ENCODE data around the gene TRIM2. TPM values are rescaled to one million over a fixed set of nuclear protein-coding genes. Genes with fewer than 3 reads are reported as not detected.

Gene TRIM2
- total RNA-seq: 35.1 and 38.0 TPM in 2 replicates

- peak; percentile 82 for DNase-seq (ENCODE audit: low read depth)
- H3K4me3 ChIP-seq (ENCODE audit: low read depth, low read length): peak within 1 kb of the TSS; percentile 29
- no peak for TF ChIP-seq CTCF (IDR thresholded peaks at IDR 0.05; ENCODE audit: insufficient read depth, low read depth, low read length)
Observed at GRCh38 chr4:153204247-153204671, at the start of gene TRIM2. TSS of gene TRIM2 (plus strand) at chr4:153204443. CDS start at chr4:153204531, 88 bp downstream.

GRCh38 chr4:153155686-153156085 is 48.6 kb upstream of the TRIM2 start:
- no peak overlapping the region for H3K4me3 ChIP-seq (ENCODE audit: low read depth, low read length)
- no peak for DNase-seq (ENCODE audit: low read depth)
- TF ChIP-seq CTCF (IDR thresholded peaks at IDR 0.05; ENCODE audit: insufficient read depth, low read depth, low read length): no peak

DNA sequence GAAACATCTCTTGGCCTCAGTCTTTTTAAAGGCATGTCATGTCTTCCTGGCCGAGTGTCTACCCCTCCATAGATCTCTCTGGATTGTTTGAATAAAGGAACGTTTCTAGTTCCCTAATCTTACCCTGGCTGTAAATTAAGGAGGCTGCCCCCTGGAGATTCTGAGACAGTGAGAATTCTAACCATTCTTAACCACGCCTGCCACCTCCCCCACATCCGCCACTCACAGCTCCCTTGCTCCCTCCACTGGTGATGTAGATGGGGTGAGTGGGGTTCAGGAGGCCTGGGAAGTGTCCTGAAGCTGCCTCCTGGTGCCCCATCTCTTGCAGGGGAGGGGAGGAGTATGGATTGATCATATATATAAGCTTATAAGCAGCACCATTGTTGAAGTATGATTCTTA is 48.0 kb upstream of the TRIM2 start:
- TF ChIP-seq CTCF (IDR thresholded peaks at IDR 0.05; ENCODE audit: insufficient read depth, low read depth, low read length): no peak
- H3K4me3 ChIP-seq (ENCODE audit: low read depth, low read length): no peak overlapping the region
- DNase-seq (ENCODE audit: low read depth): no peak

- H3K4me3 ChIP-seq (ENCODE audit: low read depth, low read length): no peak overlapping the region
- no peak for DNase-seq (ENCODE audit: low read depth)
- TF ChIP-seq CTCF (IDR thresholded peaks at IDR 0.05; ENCODE audit: insufficient read depth, low read depth, low read length): no peak
Observed at GRCh38 chr4:153156721-153157120, 47.5 kb upstream of the TRIM2 start.

- no peak overlapping the region for H3K4me3 ChIP-seq (ENCODE audit: low read depth, low read length)
- no peak for TF ChIP-seq CTCF (IDR thresholded peaks at IDR 0.05; ENCODE audit: insufficient read depth, low read depth, low read length)
- no peak for DNase-seq (ENCODE audit: low read depth)
Observed at GRCh38 chr4:153159016-153159415, 45.2 kb upstream of the TRIM2 start.

DNA sequence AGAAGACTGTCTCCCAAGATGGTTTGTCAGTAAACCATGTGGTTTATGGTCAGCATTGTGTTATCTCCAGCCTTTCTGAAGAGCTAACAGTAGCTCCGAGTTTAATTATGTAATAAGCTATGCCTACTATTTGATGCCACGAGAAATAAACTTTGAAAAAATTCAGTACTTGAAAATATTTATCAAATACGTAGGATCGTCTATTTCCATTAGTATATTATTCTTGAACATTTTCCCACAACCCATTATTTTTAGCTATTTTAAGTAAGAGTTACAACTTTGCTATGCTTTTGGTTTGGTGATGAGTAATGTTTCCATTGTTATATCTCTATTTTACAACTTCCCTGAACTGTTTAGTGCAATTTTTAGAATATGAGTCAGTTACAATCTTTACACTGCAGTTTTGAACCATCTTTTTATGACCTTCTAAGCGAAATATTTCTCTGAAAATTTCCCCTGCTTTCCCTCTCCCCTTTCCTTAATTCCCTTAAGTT is 44.5 kb upstream of the TRIM2 start:
- H3K4me3 ChIP-seq (ENCODE audit: low read depth, low read length): no peak overlapping the region
- TF ChIP-seq CTCF (IDR thresholded peaks at IDR 0.05; ENCODE audit: insufficient read depth, low read depth, low read length): no peak
- DNase-seq (ENCODE audit: low read depth): peak; percentile 62

DNA sequence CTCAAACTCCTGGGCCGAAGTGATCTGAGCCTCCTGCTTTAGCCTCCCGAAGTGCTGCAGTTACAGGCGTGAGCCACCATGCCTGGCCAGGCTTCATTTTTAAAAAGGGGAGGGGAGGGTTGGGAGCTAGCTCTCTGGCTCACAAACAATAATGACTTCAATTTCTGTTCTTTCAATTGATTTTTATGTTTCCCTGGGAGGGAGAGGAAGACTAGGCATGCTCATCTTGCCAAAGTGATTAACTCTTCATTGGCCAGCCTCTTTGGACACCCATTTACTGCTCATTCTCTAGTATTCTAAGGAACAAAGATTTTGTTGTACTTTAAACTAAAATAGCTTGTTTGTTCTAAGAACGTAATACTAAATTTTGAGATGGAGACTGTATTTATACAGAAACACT is 43.4 kb upstream of the TRIM2 start:
- TF ChIP-seq CTCF (IDR thresholded peaks at IDR 0.05; ENCODE audit: insufficient read depth, low read depth, low read length): no peak
- no peak overlapping the region for H3K4me3 ChIP-seq (ENCODE audit: low read depth, low read length)
- DNase-seq (ENCODE audit: low read depth): no peak

Data from fibroblast of villous mesenchyme (primary cell).